IPS-NIHi7 (cell line): Measurements from ENCODE around the gene ZNF540.
"Not testable (repeated sequence)": the region's sequence is repeated elsewhere in the genome, so short reads cannot be mapped to it uniquely, and the experiment has no call there.

Source experiments
- DNase-seq: peaks from one replicate; pipeline ENCODE4 v3.0.0; 2012; ENCODE audit warnings: mixed read lengths; ENCODE audit errors: extremely low spot score

ZNF540 gene

GRCh38 chr19:37594304-37594981, at the start of gene ZNF540, which contains the start of gene ZNF571:
TSS of gene ZNF540 (plus strand) at chr19:37594876. CDS start at chr19:37598448, 3,572 bp downstream.
TSS of gene ZNF571 (minus strand) at chr19:37594792. CDS start at chr19:37586676, 8,116 bp downstream.
- peak; percentile 92 for DNase-seq

GRCh38 chr19:37551129-37551993, 43.3 kb upstream of the ZNF540 start:
- peak; percentile 71 for DNase-seq

DNA sequence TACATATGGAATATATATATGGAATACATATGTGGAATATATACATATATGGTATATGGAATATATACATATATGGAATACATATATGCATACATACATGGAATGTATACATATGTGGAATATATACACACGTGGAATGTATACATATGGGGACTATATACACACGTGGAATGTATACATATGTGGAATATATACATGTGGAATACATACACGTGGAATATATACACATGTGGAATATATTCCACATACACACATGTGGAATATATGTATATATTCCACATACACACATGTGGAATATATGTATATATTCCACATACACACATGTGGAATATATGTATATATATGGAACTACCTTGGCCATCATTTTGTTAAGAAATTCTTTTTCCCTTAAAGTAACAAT, 31.2 kb upstream of the ZNF540 start:
- DNase-seq = no peak

GRCh38 chr19:37564624-37565369, 29.9 kb upstream of the ZNF540 start:
- no peak for DNase-seq

- no peak for DNase-seq
Observed at GRCh38 chr19:37565370-37565669, 29.4 kb upstream of the ZNF540 start.

DNA sequence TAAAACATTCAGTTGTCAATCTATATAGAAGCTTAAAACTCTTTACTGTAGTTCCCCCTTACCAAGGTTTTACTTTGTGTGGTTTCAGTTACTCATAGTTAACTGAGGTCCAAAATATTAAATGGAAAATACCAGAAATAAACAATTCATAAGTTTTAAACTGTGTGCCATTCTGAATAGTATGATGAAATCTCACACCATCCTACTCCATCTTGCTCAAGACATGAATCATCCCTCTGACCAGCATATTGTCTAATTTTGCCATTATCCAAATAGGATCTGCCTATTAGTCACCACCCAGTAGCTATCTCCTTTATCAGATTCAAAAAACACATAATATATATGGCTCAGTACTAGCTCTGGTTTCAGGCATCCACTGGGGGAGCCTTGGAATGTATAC, 22.5 kb upstream of the ZNF540 start:
- DNase-seq = no peak

- peak; percentile 63 for DNase-seq
Observed at GRCh38 chr19:37583340-37583739, 11.3 kb upstream of the ZNF540 start.

- DNase-seq = no peak
Observed at GRCh38 chr19:37593996-37594303, 726 bp upstream of the ZNF540 start.

DNA sequence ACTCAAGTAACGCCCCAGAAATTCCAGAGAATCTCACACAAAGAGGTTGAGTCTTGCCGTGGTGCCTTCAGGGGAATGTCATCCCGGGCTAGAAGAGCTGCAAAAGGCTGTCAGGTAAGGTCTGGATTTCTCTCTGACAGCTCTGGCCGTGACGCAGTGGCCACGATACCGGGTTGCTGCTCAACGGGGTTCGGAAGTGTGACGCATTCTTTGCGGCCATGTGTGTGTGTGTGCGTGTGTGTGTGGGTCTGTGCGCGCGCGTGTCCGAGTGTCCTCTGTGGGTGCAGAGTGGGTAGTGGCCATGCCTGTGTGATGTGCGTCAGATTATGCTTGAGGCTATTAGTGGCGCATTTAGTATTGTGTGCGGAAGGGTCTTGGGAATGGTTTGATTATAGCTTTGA, 306 bp downstream of the ZNF540 start:
- no peak for DNase-seq

GRCh38 chr19:37635076-37636056, 40.7 kb downstream of the ZNF540 start:
- DNase-seq = no peak

- no peak for DNase-seq
Observed at GRCh38 chr19:37654118-37654517, 59.4 kb downstream of the ZNF540 start.

GRCh38 chr19:37654629-37655300, 60.1 kb downstream of the ZNF540 start:
- peak; percentile 59 for DNase-seq

- DNase-seq = peak; percentile 79
Observed at GRCh38 chr19:37655301-37655688, 60.6 kb downstream of the ZNF540 start, which contains the start of gene ZFP30. TSS of gene ZFP30 (minus strand) at chr19:37655465. CDS start at chr19:37647822, 7,643 bp downstream.

DNA sequence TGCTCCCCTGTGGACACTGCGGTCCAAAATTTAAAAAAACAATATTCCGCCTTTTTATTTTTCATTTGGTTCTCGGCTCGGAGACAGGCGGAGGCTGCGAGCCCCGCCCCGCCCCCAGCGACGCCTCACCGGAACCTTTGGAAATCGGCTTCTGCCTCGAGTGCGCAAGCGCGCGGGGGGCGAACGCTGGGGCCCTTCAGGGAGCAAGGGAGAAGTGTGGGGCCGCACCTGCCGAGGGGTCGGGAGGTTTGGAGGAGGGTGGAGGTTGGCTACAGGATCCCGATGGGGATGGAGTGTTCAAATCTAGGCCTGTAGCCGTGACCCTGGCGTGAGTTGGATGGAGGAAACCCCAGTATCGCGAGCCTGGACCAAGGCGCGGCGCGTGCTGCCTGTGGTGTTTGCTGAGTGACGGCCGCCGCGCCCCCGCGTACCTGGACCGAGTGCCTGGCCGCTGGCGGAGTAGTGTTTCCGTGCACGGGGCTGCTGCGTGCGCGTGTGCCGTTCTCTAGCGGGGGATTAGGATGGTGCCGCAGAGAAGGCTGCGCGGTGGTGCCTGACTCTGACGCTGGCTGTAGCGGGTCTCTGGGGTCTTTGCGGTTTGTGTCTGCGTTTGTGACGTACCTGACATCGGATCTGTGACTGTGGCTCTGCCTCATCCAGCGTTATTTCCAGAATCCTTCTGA, 61.2 kb downstream of the ZNF540 start:
- DNase-seq = peak; percentile 87

GRCh38 chr19:37657157-37657556, 62.5 kb downstream of the ZNF540 start:
- DNase-seq = not testable (repeated sequence)
